Measurements from ENCODE around the gene MAN1A1. TPM values are rescaled to one million over a fixed set of nuclear protein-coding genes. Genes with fewer than 3 reads are reported as not detected.

Gene MAN1A1
- total RNA-seq, 1 donor from 2014 or later: 18.3 TPM

DNA sequence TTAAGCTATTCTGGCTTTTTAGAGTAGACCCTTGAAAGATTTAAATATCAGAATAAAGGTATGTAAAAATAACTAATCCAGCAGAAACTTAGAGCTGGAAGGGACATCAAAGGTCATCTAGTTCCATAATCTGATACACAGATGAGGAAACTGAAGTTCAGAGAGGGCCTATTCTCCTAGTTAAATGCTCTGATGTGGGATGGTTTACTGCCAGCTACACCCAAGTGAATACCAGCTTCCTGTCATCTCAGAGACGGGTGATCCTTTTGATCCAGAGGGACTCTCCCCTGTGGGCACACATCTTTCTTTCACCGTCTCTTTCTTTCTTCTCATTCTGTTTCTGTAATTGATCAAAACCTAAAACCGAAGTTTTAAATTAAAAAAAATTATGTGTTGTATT is 94.1 kb downstream of the MAN1A1 start:
- intact Hi-C loops (cut with micrococcal nuclease): no loop called here
- ATAC-seq (no peak), DNase-seq (no peak)

DNA sequence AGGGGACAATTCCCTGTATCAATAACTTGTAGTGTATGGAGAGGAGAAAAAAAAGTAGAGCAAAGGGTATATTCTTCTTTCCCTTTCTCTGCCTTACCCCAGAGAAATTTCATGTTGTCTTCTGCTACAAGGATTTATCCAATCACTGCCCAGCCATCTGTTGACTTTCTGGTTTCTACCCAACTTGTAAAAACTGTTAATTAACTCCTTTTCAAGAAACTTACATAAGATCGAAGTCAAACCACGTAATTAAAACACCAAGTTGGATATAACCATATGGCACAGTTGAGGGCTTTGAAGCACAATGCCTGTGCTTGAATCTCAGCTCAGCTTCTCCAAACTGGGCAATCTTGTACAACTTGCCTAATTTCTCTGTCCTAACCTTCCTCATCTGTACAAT is 99.5 kb downstream of the MAN1A1 start:
- ATAC-seq (no peak), DNase-seq (no peak)
- intact Hi-C loops (cut with micrococcal nuclease): no loop called here

DNA sequence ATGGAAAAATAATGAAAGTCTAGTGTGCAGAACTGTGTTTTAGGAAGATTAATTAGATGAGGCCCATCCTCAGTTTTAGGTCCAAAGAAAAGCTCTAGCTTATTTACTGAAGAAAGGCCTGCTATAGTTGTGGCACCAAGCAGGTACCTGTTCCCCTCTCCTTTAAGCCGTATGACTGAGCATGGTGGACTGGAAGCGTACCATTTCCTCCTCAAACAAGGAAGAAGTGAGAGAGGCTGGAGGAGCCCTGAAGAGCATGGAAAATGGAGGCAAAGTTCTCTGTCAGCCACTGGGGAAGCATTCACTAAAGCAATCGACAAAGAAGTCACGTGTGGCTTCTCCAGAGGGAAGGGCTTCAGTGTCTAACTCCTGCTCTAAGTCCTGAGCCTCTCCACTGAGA is 100.2 kb downstream of the MAN1A1 start:
- ATAC-seq: no peak

DNA sequence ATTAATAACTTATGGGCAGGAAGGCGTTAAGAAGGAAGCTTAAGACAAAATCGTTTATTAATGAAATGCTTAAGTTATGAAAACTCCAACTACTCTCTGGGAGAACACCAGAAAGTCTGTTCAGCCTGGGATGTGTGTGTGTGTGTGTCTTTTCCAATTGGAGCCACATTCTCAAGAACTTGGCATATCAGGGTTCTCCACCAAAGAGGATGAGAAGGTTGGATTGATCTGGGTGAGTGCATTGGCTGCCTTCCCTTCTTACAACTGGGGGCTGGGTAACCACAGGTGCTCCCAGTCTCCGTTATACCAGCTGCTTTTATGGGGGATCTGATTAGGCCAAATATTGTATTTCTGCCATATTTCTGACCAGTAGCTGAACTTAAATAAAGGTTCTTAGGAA is 102.1 kb downstream of the MAN1A1 start:
- DNase-seq (no peak), ATAC-seq (no peak)
- intact Hi-C loops (cut with micrococcal nuclease): no loop called here

More for the DNA sequence above, 100.2 kb downstream of the MAN1A1 start:
- no peak for DNase-seq
- intact Hi-C loops (cut with micrococcal nuclease): no loop called here

DNA sequence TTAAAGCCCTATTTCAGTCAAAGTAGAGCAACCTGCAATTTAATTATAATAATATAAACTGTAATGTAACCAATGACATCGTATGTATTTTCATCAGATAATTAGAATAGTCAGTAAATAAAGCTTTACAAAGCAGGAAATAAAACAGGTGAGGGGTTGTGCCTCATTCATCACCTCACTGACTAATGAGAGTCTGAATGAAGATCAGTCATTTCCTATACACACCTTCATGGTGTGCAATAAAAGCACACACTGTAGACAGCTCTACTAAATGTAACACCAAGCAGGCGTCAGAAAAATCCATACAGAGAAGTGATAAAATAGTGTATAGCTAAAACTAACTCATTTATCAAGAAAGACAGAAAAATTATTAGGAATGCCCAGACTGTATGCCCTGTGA is 105.9 kb downstream of the MAN1A1 start:
- intact Hi-C loops (cut with micrococcal nuclease): no loop called here
- no peak for DNase-seq
- ATAC-seq: no peak

DNA sequence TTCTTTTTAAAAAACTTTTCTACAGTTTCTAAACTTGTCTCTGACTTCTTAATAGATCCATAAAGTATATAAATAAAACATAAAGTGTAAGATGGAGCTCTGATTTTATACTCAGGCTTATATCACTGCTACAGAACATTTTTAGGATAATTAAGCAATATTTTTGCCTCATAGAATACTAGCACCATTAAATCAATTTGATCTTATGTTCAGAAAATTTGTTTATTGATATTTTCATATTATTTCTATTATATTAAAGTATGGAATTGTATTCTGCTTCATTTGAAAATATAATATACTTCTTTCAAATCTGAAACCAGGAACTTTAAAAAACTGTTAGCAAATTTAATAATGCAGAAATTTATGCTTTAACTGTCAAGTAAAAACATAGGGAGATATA is 106.5 kb downstream of the MAN1A1 start:
- no peak for ATAC-seq
- intact Hi-C loops (cut with micrococcal nuclease): no loop called here
- no peak for DNase-seq

DNA sequence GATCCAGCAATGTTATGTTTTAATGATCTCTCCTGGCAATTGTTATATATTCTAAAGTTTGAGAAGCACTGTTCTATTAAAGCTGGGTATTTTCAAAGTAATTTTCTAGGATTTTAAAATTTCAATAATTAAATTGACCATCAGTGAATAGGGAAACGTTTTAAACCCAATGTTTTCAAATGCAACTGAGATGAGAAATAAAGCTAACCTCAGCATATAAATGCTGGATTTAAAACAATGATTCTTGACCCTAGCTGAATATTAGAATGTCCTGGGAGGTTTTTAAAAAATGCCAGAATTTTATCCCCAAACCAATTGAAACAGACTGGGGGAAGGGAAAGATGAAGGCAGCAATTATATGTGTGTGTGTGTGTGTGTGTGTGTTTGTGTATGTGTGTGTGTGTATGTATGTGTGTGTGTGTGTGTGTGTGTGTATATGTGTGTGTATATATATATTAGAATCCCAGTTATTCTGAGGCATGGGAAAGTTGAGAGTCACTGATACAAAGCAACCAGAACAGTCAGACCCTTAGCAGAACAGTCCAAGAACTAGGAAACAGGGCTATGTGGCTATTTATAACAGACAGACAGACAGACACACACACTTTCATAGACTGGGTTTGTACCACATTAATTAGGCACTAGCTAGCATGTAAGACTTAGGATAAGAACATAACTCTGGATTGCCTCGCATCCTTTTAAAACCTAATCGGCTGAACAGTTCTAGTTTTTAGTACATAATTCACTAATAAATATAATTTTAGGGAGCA is 107.8 kb downstream of the MAN1A1 start:
- peak; percentile 60 for ATAC-seq
- intact Hi-C loops (cut with micrococcal nuclease): no loop called here
- DNase-seq: no peak

DNA sequence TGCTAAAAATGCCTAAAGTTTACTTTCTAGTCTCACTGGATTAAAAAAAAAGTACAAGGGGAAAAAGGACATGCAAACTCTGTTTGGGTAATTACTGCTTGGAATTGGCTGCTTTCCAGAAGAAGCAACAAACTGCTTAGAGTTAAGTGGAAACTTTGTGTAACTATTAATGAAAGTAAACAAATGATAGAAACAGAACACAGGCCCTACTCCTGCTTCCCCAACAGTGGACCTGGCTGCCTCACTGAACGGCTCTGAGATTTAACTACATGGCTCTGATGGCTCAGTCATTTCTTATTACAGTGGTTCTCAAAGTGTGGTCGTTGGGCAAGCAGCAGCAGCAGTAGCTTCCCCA is 108.5 kb downstream of the MAN1A1 start:
- no peak for DNase-seq
- peak; percentile 79 for ATAC-seq
- intact Hi-C loops (cut with micrococcal nuclease): no loop called here

DNA sequence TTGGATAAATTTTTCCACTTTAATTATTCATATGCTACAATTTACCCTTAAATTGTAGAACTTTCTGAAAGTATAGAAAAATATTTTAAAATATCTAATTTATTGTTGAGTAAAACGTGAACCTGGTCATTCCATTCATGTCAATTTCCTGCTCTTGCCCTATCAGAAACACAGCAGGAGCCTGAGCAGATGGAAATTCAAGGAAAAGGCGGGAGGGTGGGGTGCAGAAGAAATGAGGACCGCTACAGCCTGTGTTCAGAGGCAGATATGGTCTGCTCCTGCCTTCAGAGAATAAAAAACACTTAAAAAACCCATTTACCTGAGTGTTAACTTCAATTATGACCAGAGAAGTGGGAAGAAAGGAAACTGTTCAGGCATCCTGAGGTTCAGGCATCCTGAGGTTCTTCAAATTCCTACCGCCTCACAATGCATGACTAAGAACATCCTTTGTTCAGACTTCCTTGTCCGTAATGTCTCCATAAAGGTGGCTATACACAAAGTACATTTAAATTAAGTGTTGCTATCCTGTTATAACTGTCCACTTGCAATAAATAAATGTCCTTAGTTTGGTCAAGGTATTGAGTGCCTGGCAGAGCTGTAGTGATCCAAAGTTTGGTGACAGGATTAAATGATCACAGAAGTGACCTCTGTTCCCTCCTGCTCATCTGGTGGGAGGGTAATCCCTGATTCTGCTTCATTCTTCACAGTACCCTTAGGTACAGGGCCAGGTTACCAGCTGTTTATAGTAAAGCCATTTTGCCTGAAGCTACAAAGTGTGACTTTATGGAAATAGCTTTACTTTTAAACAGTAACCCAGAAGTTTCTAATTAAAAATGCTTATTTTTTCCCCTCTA is 109.1 kb downstream of the MAN1A1 start:
- no peak for DNase-seq
- ATAC-seq: no peak
- intact Hi-C loops (cut with micrococcal nuclease): no loop called here

DNA sequence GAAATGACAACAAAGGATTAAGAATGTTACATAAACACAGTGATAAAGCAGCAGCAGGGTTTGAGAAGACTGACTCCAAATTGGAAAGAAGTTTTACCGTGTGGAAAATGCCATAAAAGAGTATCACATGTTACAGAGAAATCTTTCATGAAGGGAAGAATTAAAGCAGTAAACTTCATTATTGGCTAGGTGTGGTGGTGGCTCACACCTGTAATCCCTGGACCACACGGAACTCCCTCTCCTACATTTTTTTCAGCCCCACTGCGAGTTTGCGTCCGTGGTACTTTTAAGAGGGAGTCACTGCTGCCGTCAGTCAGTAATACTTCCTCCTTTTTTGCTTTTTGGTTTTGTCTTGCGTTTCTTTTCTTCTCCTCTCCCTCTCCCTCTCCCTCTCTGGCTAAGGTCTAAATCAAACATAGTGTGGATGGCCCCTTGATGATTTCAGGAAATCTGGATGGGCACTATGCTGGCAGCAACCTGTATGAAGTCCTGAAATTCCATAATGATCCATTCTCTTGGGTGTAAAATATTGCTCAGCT is 112.3 kb downstream of the MAN1A1 start:
- ATAC-seq (no peak), DNase-seq (no peak)
- intact Hi-C loops (cut with micrococcal nuclease): no loop called here

DNA sequence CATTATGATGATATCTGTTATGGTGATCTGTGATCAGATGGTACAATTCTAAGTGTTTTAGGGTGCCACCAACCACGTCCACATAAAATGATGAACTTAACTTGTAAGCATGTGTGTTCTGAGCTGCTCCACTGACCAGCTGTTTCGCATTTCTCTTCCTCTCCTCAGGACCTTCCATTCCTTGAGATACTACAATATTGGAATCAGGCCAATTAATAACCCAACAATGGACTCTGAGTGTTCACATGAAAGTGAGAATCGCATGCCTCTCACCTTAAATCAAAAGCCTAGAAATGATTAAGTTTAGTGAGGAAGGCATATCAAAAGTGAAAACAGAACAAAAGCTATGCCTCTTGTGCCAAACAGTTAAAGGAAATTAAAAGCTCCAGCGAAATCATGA is 114.6 kb downstream of the MAN1A1 start:
- intact Hi-C loops (cut with micrococcal nuclease): no loop called here

DNA sequence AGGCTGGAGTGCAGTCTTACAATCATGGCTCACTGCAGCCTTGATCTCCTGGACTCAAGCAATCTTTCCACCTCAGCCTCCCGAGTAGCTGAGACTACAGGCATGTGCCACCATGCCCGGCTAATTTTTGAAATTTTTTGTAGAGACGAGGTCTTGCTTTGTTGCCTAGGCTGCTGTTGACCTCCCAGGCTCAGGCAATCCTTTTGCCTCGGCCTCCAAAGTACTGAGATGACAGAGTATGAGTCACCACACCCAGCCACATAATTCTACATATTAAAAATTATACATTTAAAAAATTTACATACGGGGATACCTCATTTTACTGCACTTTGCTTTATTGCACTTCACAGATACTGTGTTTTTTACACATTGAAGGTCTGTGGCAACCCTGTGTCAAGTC is 115.1 kb downstream of the MAN1A1 start:
- ATAC-seq (no peak), DNase-seq (no peak)
- intact Hi-C loops (cut with micrococcal nuclease): no loop called here

More for the DNA sequence above, 114.6 kb downstream of the MAN1A1 start:
- no peak for DNase-seq
- ATAC-seq: no peak

DNA sequence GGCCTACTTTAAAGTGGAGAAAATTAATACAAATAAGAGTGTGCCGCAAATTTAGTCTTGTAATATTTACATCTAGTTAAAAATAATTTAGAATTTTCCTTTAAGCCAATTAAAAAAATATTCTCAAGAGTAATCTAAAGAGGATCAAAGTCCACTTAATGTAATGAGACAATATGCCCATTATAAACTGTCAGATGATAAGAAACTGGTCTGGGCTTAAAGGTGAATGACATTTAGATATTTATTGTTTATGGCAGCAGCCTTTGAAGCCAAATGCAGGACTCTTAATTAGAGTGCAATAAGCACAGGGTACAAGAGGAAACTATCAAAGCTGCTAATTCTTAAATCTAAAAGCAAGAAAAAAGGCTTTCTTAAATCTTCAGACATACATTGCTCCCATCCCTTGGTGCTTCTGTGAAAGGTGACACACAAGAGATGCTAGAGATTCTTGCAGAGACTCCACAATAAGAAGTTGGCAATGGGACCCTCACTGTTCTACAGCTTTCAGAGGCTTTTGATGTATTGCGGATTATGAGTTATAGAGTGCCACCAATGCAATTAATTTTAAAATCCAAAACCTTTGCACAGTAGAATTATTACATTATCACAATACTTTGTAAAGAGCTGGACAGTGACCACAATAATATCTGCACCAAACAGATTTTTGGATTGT is 116.1 kb downstream of the MAN1A1 start:
- intact Hi-C loops (cut with micrococcal nuclease): no loop called here
- DNase-seq (no peak), ATAC-seq (no peak)

DNA sequence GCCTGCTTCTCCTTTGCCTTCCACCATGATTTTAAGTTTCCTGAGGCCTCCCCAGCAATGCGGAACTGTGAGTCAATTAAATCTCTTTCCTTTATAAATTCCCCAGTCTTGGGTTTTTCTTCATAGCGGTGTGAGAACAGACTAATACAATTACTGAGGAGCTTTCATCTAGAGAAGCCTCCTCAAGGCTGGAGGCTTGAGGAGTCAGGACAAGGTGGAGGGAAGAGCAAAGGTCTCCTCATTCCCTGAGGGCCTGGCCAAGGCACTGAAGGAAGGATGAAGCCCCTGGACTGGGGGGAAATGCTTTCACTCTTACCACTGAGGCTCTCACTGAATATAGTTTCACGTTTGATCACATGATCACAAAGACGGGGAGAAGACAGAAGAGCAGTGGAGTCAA is 118.2 kb downstream of the MAN1A1 start:
- DNase-seq: no peak
- ATAC-seq: no peak
- intact Hi-C loops (cut with micrococcal nuclease): no loop called here

DNA sequence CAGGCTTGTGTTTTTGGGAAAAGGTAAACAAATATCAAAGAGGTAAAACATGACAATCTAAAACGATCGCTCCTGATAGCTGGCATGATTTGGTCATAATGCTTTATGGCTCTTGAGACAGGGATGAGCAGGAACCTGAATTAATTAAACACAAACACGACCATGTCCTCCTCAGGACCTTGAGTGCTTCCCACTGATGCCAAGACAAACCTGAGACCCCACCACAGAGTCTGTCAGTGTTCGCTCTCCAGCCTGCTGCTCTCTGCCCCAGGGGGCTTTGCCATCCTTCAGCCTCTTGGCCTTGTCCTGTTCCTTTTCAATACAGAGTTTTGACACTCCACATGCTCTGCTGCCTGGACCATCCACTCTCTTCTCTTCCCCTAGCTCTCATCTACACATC is 119.4 kb downstream of the MAN1A1 start:
- no peak for ATAC-seq
- intact Hi-C loops (cut with micrococcal nuclease): no loop called here
- DNase-seq: no peak

DNA sequence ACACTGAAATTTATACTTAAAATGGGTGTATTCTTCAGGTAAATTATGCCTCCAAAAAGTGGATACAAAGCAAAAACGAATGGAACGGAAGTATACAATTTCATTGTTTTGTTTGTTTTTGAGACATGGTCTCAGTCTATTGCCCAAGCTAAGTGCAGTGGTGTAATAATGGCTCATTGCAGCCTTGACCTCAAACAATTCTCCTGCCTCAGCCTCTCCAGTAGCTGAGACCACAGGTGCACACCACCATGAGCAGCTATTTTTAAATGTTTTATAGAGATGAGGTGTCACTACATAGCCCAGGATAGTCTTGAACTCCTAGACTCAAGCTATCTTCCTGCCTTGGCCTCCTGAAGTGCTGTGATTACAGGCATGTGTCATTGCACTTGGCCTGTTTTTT is 122.2 kb downstream of the MAN1A1 start:
- ATAC-seq (no peak), DNase-seq (no peak)
- intact Hi-C loops (cut with micrococcal nuclease): no loop called here

DNA sequence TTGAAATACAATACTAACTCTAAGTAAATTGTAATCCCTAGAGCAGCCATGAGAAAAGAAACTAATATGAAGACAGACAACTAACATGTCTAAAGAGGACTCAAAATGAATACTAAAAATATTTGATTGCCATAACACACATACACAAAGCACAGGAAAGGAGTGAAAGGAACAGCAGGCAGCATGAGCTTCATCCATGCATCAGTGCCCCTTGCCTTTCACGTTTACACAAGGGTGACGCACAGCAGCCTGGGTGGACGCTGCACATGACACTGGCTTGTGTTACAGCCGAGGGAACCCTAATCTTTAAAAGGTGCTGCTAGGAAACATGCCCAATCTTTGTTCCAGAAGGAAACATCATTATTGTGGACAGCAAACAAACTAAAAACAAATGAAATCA is 123.5 kb downstream of the MAN1A1 start:
- intact Hi-C loops (cut with micrococcal nuclease): no loop called here
- DNase-seq (no peak), ATAC-seq (no peak)

DNA sequence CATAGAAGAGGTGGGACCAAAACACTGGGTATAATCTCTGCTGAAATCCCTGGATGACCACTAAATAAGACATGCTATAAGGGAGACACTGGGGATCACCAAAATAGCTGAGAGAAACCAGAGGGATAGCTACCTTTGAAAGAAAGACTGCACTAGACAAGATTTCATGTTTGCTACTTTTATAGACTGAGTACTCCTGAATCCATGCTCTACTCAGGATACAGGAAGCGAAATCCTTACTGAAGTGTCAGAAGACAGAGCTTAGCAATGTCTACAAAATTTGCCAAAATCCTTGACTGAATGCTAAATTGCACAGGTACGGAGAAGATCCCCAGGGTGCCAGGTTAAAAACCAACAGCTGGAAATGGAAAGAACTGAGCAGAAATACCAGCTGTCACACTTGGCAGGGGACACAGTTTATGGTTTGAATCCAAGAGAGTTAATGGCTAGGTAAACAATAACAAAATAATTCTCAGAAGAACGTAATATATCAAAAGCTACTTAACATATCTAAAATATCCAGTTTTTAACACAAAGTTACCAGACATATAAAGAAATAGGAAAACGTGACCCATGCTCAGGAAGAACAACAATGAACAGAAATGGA is 125.4 kb downstream of the MAN1A1 start:
- ATAC-seq (no peak), DNase-seq (no peak)
- intact Hi-C loops (cut with micrococcal nuclease): no loop called here

DNA sequence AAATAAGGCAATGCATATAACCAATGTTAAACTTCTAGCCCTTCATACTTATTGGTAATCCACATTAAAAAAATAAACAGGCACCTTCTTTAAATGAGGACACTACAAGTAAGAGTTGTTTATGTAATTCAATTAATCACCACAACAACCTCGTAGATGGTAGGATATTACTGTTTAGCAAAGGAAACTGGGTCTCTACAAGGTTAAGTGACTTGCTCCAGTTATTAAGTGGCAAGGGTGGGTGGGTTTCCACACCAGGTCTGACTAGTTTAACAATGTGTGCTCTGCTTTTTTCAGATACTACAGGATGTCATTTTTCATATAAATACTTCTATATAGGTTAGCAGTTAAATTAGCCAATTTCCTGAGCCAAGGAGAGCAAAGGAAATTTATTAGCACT is 129.1 kb downstream of the MAN1A1 start:
- ATAC-seq: no peak
- DNase-seq: no peak
- intact Hi-C loops (cut with micrococcal nuclease): no loop called here

DNA sequence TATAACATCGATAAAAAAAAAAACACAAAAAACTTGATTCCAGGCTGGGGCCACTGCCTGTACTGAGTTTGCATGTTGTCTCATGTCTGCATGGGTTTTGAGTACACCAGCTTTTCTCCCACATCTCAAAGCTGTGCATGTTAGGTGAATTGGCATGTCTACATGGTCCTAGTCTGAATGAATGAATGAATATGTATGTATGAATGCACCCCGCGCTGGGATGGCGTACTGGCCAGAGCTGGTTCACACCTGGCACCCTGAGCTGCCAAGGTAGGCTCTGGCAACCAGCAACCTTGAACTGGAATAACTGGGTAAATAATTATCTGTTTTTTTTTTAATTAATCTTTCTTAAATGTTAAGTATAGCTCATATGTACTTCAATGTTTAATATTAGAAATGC is 131.0 kb downstream of the MAN1A1 start:
- DNase-seq (no peak), ATAC-seq (no peak)
- intact Hi-C loops (cut with micrococcal nuclease): no loop called here
